HG03135 (cell line): ENCODE results near the gene RCOR1.

Experiments used
- ATAC-seq: cut with Tn5 transposase; IDR thresholded peaks from one replicate; pipeline ENCODE4 v1.9.1; 2021; ENCODE audit warnings: mild to moderate bottlenecking, moderate library complexity; ENCODE audit not compliant: unreplicated experiment

RCOR1 gene

DNA sequence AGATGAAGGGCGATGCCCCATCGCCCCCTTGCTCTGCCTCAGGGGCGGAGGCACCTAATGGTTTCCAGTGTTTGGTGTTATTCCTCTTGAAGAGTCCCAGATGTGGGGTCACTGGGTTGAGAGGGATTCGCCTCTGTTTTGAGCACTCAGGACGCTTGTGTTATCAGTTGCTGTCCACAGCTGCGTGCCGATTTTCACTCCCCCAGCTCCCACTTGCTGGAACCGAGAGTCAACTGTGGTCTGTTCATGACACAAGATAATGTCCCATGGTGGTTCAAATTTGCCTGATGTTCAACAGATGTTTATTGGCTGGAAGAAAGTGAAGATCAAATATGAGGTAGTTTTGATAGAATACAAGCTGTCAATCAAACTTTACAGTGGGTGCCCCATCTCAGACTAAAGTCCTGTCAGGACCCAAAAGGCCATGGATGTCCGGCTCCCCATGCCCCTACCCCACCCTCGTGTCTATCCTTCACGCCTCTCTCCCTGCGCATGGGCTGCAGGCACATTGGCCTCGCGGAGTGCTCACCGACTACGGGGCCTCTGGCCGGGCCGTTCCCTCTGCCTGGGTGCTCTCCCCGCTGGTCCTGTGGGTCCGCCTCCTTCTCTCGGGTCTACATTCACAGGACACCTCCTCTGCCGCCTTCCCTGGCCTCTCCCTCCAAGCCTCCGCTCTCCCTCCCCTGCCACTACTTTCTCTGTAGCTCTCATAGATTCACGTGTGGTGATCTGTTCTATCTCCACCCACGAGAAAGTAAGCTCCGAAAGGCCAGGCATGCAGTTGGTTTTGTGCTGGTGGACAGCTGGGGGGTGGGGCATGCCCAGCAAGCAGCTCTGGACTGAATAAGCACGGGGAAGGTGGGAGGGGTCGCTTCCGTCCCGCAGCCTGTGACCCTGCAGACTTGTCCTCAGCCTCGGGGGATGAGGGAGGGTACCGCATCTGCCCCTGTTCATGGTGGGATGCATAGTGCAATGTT is 178.0 kb downstream of the RCOR1 start:
- ATAC-seq = no peak

DNA sequence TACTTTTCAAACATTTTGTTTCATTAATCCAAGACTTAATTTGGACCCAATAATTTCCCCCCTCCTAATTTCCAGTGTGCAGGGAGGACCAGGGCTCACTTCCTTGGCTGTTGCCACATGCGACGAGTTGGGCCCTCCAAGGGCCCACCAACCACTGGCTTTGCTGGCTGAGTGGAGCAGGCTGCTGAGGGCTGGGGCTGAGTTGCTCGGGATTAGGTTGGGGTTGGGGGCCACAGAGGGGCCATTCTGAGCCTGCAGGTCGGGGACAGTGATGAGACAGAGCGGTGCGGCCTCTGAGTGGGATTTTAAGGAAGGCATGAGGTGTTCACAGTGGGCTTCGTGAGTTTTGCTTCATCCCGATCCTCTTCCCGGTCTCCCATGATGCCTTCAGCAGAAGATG is 178.7 kb downstream of the RCOR1 start:
- ATAC-seq = no peak

DNA sequence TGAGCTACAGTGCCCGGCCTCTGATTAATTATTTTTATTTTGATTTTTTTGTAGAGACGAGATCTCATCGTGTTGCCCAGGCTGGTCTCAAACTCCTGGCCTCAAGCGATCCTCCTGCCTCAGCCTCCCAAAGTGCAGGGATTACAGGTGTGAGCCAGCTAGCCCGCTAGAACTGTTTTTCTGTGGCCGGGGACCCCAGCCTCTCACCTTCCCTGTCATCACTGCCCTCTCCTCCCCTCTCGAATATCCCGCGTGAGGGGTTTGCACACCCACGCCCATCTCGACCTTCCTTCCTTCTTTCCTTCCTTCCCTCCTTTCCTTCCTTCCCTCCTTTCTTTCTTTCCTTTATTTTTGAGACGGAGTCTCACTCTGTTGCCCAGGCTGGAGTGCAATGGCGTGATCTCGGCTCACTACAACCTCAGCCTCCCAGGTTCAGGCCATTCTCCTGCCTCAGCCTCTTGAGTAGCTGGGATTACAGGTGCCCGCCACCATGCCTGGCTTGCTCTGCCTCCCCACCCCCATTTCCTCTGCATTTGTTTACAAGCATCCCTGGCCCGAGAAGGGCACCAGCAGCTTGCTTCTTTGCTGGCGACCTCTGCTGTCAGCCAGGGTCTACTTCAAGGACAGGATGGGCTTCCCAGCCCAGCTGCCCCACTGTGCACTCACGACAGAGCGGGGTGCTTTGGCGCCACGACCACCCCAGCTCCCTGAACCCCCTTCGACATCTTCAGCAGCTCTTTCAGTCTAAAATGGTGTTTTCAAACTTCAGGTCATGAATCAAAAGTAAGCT is 180.5 kb downstream of the RCOR1 start:
- no peak for ATAC-seq

DNA sequence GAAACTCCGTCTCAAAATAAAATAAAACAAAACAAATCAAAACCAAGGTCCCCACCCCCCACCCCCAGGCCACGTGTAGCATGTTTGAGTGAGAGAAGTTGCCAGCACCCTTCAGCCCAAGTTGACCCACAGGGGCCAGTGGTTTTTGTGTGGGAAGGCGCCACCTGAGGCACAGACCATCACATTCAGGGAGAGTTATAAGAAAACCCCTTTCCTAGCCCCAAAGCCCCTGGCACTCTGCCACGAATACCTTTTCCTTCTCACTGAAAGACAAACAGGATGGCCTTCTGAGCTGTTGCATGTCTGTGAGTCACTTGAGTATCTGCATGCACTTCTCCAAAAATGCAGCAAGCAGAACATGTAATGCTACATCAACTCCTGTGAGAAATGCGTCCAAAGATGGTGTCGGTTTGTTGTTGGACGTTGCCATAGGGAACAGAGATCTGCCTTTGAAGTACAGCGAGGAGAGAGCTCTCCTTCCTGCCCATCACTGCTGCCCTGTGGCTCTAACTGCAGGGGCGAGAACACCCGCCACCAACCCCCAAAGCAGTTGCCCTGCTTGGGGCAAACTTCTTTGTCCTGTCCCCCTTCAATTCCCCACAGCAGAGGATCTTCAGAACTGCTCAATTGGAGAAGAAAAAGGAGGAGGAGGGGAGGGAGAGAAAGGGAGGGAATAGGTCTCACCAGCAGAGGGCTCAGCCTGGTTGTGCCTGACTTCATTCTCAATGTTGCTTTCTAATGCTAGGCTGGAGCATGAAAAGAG is 182.1 kb downstream of the RCOR1 start:
- peak; percentile 35 for ATAC-seq

DNA sequence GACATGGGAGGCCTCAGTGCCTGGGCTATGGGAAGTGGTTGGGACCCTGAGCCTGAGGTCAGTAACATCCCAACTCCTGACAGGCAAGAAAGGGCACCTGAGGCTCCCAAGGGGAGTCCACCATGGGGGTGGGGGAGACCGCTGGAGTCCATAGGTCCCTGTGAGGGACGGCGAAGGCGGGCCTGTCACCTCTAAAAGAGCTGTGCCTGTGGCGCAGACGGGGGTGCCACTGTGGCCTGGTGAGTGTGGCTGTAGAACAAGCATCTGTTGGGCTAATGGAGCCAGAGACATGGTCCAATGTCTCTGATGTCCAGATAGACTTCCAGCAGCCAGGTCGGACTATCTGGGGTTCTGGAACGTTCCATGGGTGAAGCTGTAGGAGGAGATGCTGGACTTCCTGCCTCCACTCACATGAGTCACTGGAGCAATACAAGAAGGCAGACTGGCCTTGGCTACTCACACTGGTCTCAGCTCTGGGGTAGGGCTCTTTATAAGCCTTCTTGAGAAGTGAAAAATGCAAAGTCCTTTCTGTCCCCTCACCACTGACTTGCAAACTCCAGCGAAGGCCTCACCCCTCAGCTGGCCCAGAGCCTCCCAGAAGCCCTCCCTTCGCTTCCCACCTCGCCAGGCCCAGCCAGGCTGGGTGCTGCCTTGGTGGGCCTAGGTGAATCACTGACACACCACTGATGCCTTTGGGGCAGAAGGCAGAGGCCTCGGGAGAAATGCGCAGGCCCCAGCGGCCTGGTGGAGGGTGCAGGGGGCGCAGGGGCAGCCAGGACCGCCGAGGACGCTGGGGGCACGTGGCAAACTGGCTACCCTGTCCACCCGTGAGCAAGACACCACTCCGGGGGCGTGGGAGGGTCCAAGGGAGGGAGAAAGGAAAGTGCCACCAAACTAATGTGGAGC is 183.7 kb downstream of the RCOR1 start:
- ATAC-seq = no peak

DNA sequence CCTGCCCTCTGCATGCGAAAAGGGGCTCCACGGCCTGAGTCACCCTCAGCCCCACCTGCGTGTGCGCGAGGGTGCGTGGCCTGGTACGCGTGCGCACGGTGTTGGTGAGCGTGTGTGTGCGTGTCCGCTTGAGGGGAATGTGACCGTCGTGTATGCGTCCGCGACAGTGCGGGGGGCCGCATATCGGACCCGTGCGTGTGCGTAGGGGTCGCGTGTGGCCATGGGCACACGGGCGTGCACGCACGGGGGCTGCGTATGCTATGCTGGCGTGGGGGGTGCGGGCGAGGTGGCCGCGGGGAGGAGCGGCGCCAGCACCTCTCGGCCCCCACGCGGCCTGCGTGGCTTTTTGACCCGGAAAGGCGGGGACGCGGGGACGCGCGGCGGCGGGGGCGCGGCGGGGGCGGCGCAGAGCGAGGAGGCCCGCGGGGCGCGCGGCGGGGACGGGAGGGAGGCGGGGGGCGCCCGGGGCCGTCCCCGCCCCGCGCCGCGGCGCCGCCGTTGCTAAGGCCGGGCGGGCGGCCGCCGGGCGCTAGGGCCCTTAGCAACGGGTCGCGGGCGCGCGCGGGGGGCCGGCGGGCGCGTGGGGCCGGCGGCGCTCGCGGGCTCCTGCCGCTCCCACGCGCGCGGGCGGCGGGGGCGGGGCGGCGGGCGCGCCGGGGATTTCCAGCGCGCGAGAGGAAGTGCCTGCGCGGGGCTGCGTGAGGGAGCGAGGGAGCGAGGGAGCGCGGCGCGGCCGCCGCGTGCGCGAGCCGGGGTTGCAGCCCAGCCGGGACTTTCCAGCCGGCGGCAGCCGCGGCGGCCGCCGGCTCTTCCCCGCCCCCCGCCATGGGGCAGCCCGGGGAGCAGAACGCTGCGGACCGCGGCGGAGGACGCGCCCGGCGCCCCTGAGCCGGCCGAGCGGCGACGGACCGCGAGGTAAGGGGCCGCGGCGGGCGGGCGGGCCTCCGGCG is 184.6 kb downstream of the RCOR1 start, which contains the start of gene TRAF3:
Gene TRAF3, plus strand, starts transcription at position 689 of the 950 bp plus-strand sequence. CDS start 92,753 bp downstream, outside the sequence.
- ATAC-seq = peak; percentile 55

DNA sequence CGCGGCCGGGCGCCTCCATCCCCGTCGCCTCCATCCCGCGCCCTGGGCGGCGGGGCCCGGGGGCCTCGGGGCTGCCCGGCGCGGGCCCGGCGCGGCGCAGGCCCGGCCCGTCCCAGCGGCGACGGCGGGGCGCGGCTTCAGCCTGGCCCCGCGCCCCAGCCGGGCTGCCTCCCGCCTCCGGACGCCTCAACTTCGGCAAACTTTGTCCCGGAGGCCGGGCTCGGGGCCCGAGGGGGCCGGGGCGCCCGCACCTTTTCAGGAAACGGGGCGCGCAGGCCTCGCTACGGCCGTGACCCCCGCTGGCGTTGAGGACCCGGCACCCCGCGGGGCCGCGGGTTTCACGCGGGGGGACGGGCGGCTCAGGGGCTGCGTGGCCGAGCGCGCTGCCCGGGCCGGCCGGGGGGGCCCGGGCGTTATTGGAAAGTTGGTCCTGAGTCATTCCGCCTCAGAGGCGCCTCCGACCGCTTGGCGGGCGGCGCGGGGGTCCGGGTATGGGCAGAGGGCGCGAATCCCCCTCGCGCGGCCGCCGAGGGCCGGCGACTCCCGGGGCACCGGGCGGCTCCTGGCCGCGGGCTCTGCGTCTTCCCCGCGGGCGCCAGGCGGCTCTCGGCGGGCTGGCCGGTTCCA is 185.4 kb downstream of the RCOR1 start:
- peak; percentile 4 for ATAC-seq

DNA sequence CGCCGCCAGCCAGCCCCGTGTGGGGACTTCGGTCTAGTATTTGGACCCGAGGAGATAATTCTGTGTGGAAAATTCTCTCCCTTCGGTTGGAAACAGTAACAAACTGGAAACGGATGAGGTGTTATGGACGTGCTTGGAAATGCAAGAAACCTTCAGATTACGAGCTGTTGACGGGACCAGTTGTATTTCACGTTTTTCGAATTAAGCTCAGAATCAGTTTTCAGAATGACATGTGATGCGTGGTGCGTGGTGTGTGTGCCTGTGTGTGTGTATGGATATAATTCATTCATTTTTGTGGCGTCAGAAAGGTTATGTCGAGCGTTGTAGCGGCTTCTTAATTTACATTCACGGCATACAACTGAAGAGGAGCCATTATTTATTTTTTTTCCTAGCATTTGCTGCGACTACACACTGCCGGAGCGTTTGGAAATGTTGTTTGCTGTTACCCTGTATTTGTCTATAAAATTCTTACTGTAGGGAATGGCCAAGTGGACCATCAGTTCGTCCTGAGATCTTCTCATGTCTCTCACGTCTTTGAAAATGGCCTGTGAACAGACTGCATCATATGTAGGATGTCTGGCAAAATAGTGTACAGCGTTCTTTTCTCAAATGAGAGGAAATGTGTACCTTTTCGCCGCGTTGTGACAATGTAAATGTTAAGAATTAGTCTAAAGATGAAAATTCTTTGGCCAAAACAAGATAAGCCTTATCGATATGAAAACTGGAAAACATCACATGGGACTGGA is 186.1 kb downstream of the RCOR1 start:
- no peak for ATAC-seq

DNA sequence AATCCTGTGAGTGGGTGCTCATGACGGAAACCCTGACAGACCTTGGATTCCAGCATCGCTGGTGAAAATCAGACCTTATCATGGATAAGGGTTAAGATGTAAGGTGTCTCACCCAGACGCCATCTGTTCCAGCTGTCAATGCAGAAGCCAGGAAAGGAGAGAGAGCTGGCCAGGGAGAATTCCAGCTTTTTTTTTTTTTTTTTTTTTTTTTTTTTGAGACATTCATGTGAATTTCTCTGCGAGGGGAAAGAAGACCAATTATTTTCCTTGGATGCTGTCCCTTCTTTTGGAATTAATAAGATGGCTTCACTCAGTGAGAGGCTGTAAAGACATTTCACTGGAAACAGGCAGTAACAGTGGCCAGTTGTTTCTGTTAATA is 186.6 kb downstream of the RCOR1 start:
- ATAC-seq = no peak

DNA sequence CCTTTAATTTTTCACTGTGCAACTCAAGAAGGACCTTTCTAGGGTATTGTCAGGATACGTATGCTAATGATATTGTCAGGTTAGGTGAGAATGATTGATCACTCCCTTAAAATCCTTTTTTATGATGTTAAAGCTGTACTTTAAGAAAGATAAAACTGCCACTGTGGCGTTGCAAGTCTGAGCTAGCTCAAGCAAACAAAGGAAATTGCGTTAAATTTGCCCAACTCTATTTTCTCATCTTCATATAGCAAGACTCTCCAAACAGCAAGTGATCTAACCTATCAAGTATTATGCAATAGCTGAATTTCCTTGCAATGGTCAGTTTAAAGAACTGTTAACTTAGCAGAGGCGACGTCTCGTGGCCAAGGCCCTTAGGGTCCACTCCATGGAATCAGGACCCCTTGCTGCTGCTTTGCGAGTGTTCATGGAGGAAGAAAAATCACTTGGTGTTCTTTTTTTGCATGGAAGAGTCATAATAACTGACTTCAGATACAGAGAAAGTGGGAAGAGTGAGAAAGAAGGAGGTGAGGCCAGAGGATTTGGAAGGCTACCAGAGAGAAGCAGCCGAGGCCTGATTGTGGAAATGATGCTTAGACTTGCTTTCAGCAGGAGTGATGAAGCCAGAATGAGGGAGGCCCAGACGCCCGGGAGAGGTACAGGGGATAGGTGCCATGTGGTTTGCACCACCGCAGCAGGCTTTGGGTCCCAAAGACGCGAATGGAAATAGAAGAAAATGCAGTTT is 187.3 kb downstream of the RCOR1 start:
- ATAC-seq = no peak
